ENCODE results near the gene NPIPB2. TPM values are rescaled to one million over a fixed set of nuclear protein-coding genes. Genes with fewer than 3 reads are reported as not detected.

NPIPB2 gene
- total RNA-seq, 4 donors from 2014 or later: 1.3 to 7.4 (median 3.2) TPM

GRCh38 chr16:11892761-11893160 is 49.1 kb downstream of the NPIPB2 start:
- TF ChIP-seq, protein P1, sequence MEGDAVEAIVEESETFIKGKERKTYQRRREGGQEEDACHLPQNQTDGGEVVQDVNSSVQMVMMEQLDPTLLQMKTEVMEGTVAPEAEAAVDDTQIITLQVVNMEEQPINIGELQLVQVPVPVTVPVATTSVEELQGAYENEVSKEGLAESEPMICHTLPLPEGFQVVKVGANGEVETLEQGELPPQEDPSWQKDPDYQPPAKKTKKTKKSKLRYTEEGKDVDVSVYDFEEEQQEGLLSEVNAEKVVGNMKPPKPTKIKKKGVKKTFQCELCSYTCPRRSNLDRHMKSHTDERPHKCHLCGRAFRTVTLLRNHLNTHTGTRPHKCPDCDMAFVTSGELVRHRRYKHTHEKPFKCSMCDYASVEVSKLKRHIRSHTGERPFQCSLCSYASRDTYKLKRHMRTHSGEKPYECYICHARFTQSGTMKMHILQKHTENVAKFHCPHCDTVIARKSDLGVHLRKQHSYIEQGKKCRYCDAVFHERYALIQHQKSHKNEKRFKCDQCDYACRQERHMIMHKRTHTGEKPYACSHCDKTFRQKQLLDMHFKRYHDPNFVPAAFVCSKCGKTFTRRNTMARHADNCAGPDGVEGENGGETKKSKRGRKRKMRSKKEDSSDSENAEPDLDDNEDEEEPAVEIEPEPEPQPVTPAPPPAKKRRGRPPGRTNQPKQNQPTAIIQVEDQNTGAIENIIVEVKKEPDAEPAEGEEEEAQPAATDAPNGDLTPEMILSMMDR (IDR thresholded peaks at IDR 0.05): no peak
- no peak for TF ChIP-seq POLR2A (IDR thresholded peaks at IDR 0.05)
- DNase-seq: no peak
- peaks cover 11 to 98% (median 13%) of the 10 kb centered on the region in 3 donors for H3K36me3 ChIP-seq
- intact Hi-C loops (cut with DNase I): no loop called here
- no peaks in the 10 kb centered on the region for H3K9me3 ChIP-seq
- peaks cover 0 to 14% (median 0%) of the 10 kb centered on the region in 3 donors for H3K4me1 ChIP-seq
- no peak overlapping the region for H3K4me3 ChIP-seq
- no peak overlapping the region for H3K27ac ChIP-seq
- H3K27me3 ChIP-seq: no peaks in the 10 kb centered on the region
- 59 to 82% methylated on average over 4 of the region's 4 CpGs for WGBS, 2 donors

DNA sequence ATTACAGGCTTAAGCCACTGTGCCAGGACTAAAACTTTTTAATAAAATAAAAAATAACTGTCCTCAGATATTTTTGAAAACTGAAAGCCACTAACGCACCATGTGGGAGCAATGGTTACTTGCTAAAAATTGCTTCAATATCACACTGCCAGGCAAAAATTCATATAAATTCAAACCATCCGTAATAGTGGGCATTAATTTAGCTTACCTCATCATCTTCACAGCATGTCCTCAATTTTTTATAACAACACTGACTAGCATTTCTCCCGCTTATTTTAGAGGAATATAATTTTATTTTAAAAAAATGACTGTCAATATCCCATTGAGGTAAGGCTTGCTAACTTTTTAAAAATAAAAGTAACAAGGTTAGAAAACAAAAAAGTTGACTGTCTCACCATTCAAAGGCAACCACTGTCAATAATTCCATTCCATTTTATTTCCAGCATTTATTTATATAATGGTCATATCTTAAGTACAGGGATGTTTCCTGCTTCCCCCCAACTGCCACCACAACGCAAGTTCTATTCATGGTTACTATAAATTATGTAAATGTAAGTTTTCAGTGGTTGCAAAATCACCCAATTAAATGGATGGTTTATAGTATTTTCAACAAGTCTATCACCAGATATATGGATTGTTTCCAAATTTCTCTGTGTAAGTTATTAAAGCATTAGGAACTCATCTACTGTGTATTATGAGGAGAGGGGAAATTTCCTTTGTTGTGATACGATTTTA is 51.4 kb downstream of the NPIPB2 start:
- 87 to 93% methylated on average over 5 of the region's 5 CpGs for WGBS, 2 donors
- Histone ChIP-seq H3K4me1 (no peaks in the 10 kb centered on the region), H3K9me3 (no peaks in the 10 kb centered on the region), H3K27me3 (no peaks in the 10 kb centered on the region), H3K27ac (no peak overlapping the region), H3K4me3 (no peak overlapping the region), H3K36me3 (peaks cover 13 to 100% (median 23%) of the 10 kb centered on the region in 3 donors)
- DNase-seq: no peak
- no peak for TF ChIP-seq POLR2A (IDR thresholded peaks at IDR 0.05)
- TF ChIP-seq, protein P1 (IDR thresholded peaks at IDR 0.05): no peak
- intact Hi-C loops (cut with DNase I): no loop called here

- H3K27ac ChIP-seq: no peak overlapping the region
- H3K4me3 ChIP-seq: no peak overlapping the region
- WGBS, 2 donors: 75 to 76% methylated on average over 6 of the region's 6 CpGs
- no peak for DNase-seq
- no peaks in the 10 kb centered on the region for H3K4me1 ChIP-seq
- peaks cover 17 to 100% (median 46%) of the 10 kb centered on the region in 3 donors for H3K36me3 ChIP-seq
- no peaks in the 10 kb centered on the region for H3K27me3 ChIP-seq
- intact Hi-C loops (cut with DNase I): no loop called here
- TF ChIP-seq, protein P1 (IDR thresholded peaks at IDR 0.05): no peak
- no peak for TF ChIP-seq POLR2A (IDR thresholded peaks at IDR 0.05)
- no peaks in the 10 kb centered on the region for H3K9me3 ChIP-seq
Measured at GRCh38 chr16:11886881-11887280, 55.0 kb downstream of the NPIPB2 start.

- intact Hi-C loops (cut with DNase I): no loop called here
- Histone ChIP-seq H3K4me3 (no peak overlapping the region), H3K27ac (no peak overlapping the region), H3K27me3 (no peaks in the 10 kb centered on the region), H3K9me3 (no peaks in the 10 kb centered on the region), H3K4me1 (peaks cover 0 to 5% (median 0%) of the 10 kb centered on the region in 3 donors), H3K36me3 (peaks cover 21 to 100% (median 57%) of the 10 kb centered on the region in 3 donors)
- TF ChIP-seq, protein P1 (IDR thresholded peaks at IDR 0.05): no peak
- TF ChIP-seq POLR2A (IDR thresholded peaks at IDR 0.05): no peak
- no peak for DNase-seq
- WGBS, 2 donors: 91 to 97% methylated on average over 5 of the region's 5 CpGs
Measured at GRCh38 chr16:11884035-11884434, 57.8 kb downstream of the NPIPB2 start.

GRCh38 chr16:11880007-11880406 is 61.8 kb downstream of the NPIPB2 start:
- intact Hi-C loops (cut with DNase I): no loop called here
- TF ChIP-seq POLR2A (IDR thresholded peaks at IDR 0.05): no peak
- TF ChIP-seq, protein P1 (IDR thresholded peaks at IDR 0.05): no peak
- no peaks in the 10 kb centered on the region for H3K9me3 ChIP-seq
- DNase-seq: no peak
- no peak overlapping the region for H3K27ac ChIP-seq
- H3K27me3 ChIP-seq: no peaks in the 10 kb centered on the region
- peaks cover 0 to 5% (median 0%) of the 10 kb centered on the region in 3 donors for H3K4me1 ChIP-seq
- peaks cover 12 to 100% (median 41%) of the 10 kb centered on the region in 3 donors for H3K36me3 ChIP-seq
- no peak overlapping the region for H3K4me3 ChIP-seq
- 49 to 65% methylated on average over 5 of the region's 5 CpGs for WGBS, 2 donors
